D721Med (cell line): ENCODE data around the gene C6orf47.

Experiments
- DNase-seq: peaks from one replicate; pipeline ENCODE4 v3.0.0; 2011; ENCODE audit warnings: low spot score; ENCODE audit not compliant: insufficient read length
- FAIRE-seq: peaks from 2 replicates; lab custom pipeline; 2011; peaks lifted over from hg19 to GRCh38; lab: Jason Lieb, UNC
- CTCF ChIP-seq: IDR thresholded peaks from 2 replicates; pipeline ENCODE4 v1.5.1; 2012; ENCODE audit warnings: mild to moderate bottlenecking, control low read depth; ENCODE audit not compliant: insufficient read depth; ENCODE audit errors: missing control alignments

Gene C6orf47

GRCh38 chr6:31614684-31615578 lies 45.6 kb downstream of the C6orf47 start, which contains the start of gene AIF1:
Gene AIF1 (plus strand): TSS chr6:31615234. CDS start chr6:31615330, 96 bp downstream.
- DNase-seq (no peak), FAIRE-seq (no peak)
- TF ChIP-seq CTCF, result no peak

- DNase-seq (no peak), FAIRE-seq (no peak)
Observed at GRCh38 chr6:31614075-31614619, 46.4 kb downstream of the C6orf47 start.

GRCh38 chr6:31610968-31611367 lies 49.6 kb downstream of the C6orf47 start:
- DNase-seq (no peak), FAIRE-seq (no peak)
- no peak for TF ChIP-seq CTCF

More at GRCh38 chr6:31614075-31614619, 46.4 kb downstream of the C6orf47 start:
- no peak for TF ChIP-seq CTCF

GRCh38 chr6:31609519-31610406 lies 50.8 kb downstream of the C6orf47 start:
- no peak for TF ChIP-seq CTCF
- DNase-seq (no peak), FAIRE-seq (no peak)
